Gastroesophageal sphincter (tissue), 4 donors: ENCODE measurements around the gene AFF3. TPM values are rescaled to one million over a fixed set of nuclear protein-coding genes. Genes with fewer than 3 reads are reported as not detected.

Experiments used
- ATAC-seq: fragments of 150-250 bp; one replicate; pipeline ENCODE4 v1.9.1; 2016; ENCODE audit warnings: mild to moderate bottlenecking, moderate library complexity
- H3K27ac ChIP-seq, 4 donors: fragments of 200-600 bp; sonication (generic) in 3 of 4; 1 replicate in 3 of 4; 2 replicates in 1 of 4; pipeline ENCODE4 v1.5.1; 2016 to 2019
- H3K27me3 ChIP-seq: fragments of 200-600 bp; sonication (generic); one replicate; pipeline ENCODE4 v1.5.1; 2019
- H3K36me3 ChIP-seq, 2 donors: fragments of 200-600 bp; sonication (generic); one replicate each; pipeline ENCODE4 v1.5.1; 2019; ENCODE audit warnings: control low read depth in 1 of 2
- H3K4me1 ChIP-seq, 3 donors: fragments of 200-600 bp; sonication (generic); 1 replicate in 2 of 3; 2 replicates in 1 of 3; pipeline ENCODE4 v1.5.1; 2016 to 2019; ENCODE audit warnings: control low read depth in 2 of 3
- H3K4me3 ChIP-seq, 2 donors: fragments of 200-600 bp; sonication (generic); one replicate each; pipeline ENCODE4 v1.5.1; 2019; ENCODE audit warnings: mild to moderate bottlenecking in 1 of 2, moderate library complexity in 1 of 2
- H3K9me3 ChIP-seq, 3 donors: fragments of 200-600 bp; sonication (generic); one replicate each; pipeline ENCODE4 v1.5.1; 2017 to 2019; ENCODE audit warnings: control low read depth in 2 of 3
- EP300 ChIP-seq: sonication (generic); formaldehyde crosslinking; IDR thresholded peaks from one replicate; pipeline ENCODE4 v1.6.1; 2017; ENCODE audit warnings: antibody characterized with exemption, mild to moderate bottlenecking
- POLR2A ChIP-seq, 2 donors: fragments of 450-650 bp; IDR thresholded peaks; one replicate each; pipeline ENCODE4 v1.6.1; 2017; ENCODE audit warnings: antibody characterized with exemption in 2 of 2, mild to moderate bottlenecking in 2 of 2, moderate library complexity in 1 of 2
- POLR2AphosphoS5 ChIP-seq: sonication (generic); formaldehyde crosslinking; IDR thresholded peaks from one replicate; pipeline ENCODE4 v1.6.1; 2017; ENCODE audit warnings: antibody characterized with exemption
- WGBS, 2 donors: methylation state at CpG; one replicate each; pipeline ENCODE4 v1.1.5; 2018; ENCODE audit warnings: low coverage in 1 of 2; 5-methylcytosine and 5-hydroxymethylcytosine counted together
- total RNA-seq, 4 donors: library from RNA; depleted of rRNA; stranded (reverse); fragments of >200 nt; gene quantifications; one replicate each; pipeline ENCODE4 v1.1.0, GENCODE V29; 2016
- TF ChIP-seq, protein P1 (sequence below), 4 experiments: fragments of 200-600 bp in 2 of 4; fragments of 450-650 bp in 2 of 4; sonication (generic) in 1 of 4; IDR thresholded peaks; one replicate each; pipeline ENCODE4 v1.5.1; 2017 to 2019; ENCODE audit warnings: antibody characterized with exemption in 4 of 4, mild to moderate bottlenecking in 2 of 4, moderate library complexity in 2 of 4

The AFF3 gene
- total RNA-seq, 4 donors from 2014 or later: 15.4 to 74.8 (median 37.7) TPM

- no peaks in the 10 kb centered on the region for H3K4me1 ChIP-seq
- H3K27ac ChIP-seq: no peak overlapping the region
- no peak overlapping the region for H3K4me3 ChIP-seq
- H3K9me3 ChIP-seq: no peaks in the 10 kb centered on the region
- H3K36me3 ChIP-seq: no peaks in the 10 kb centered on the region
- H3K27me3 ChIP-seq: no peaks in the 10 kb centered on the region
- WGBS, 2 donors: 89 to 95% methylated on average over 2 of the region's 2 CpGs
- TF ChIP-seq POLR2AphosphoS5 (no peak), EP300 (no peak), POLR2A (IDR thresholded peaks at IDR 0.05) (no peak)
- TF ChIP-seq, protein P1, sequence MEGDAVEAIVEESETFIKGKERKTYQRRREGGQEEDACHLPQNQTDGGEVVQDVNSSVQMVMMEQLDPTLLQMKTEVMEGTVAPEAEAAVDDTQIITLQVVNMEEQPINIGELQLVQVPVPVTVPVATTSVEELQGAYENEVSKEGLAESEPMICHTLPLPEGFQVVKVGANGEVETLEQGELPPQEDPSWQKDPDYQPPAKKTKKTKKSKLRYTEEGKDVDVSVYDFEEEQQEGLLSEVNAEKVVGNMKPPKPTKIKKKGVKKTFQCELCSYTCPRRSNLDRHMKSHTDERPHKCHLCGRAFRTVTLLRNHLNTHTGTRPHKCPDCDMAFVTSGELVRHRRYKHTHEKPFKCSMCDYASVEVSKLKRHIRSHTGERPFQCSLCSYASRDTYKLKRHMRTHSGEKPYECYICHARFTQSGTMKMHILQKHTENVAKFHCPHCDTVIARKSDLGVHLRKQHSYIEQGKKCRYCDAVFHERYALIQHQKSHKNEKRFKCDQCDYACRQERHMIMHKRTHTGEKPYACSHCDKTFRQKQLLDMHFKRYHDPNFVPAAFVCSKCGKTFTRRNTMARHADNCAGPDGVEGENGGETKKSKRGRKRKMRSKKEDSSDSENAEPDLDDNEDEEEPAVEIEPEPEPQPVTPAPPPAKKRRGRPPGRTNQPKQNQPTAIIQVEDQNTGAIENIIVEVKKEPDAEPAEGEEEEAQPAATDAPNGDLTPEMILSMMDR (IDR thresholded peaks at IDR 0.05): no peak
- ATAC-seq: no peak
Observed at GRCh38 chr2:99852956-99853355, 289.4 kb downstream of the AFF3 start.

GRCh38 chr2:99852376-99852934 is 289.9 kb downstream of the AFF3 start:
- 87 to 95% methylated on average over 6 of the region's 6 CpGs for WGBS, 2 donors
- no peak for ATAC-seq
- no peak overlapping the region for H3K4me3 ChIP-seq
- H3K27ac ChIP-seq: no peak overlapping the region
- H3K27me3 ChIP-seq: no peaks in the 10 kb centered on the region
- no peaks in the 10 kb centered on the region for H3K9me3 ChIP-seq
- no peaks in the 10 kb centered on the region for H3K36me3 ChIP-seq
- TF ChIP-seq, protein P1 (IDR thresholded peaks at IDR 0.05): no peak
- TF ChIP-seq POLR2AphosphoS5 (no peak), EP300 (no peak), POLR2A (IDR thresholded peaks at IDR 0.05) (no peak)
- no peaks in the 10 kb centered on the region for H3K4me1 ChIP-seq

GRCh38 chr2:99851811-99852210 is 290.6 kb downstream of the AFF3 start:
- WGBS, 2 donors: 93 to 100% methylated on average over 3 to 4 of the region's 4 CpGs
- no peak overlapping the region for H3K27ac ChIP-seq
- no peaks in the 10 kb centered on the region for H3K27me3 ChIP-seq
- H3K4me1 ChIP-seq: no peaks in the 10 kb centered on the region
- no peak for ATAC-seq
- TF ChIP-seq POLR2AphosphoS5 (no peak), EP300 (no peak), POLR2A (IDR thresholded peaks at IDR 0.05) (no peak)
- TF ChIP-seq, protein P1 (IDR thresholded peaks at IDR 0.05): no peak
- H3K9me3 ChIP-seq: no peaks in the 10 kb centered on the region
- H3K36me3 ChIP-seq: no peaks in the 10 kb centered on the region
- no peak overlapping the region for H3K4me3 ChIP-seq

DNA sequence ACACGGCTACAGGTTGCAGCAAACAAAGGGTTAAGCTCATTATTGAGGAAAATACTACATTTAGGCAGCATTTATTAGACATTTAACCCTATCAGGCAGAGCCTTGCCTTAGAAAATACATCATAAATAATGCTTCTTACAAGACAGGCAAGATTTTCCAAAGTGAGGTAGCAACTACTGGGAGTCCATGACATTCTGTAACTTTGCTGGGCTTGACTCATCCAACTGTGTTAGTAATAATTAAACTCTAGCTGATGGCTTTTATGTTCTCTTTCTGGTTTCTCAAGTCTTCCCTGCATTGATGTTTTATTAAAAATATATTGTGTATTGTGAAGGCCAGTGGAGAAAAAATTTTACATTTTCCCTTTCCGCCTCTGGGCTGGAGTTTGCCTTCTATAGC is 291.3 kb downstream of the AFF3 start:
- TF ChIP-seq EP300 (no peak), POLR2AphosphoS5 (no peak), POLR2A (IDR thresholded peaks at IDR 0.05) (no peak)
- TF ChIP-seq, protein P1 (IDR thresholded peaks at IDR 0.05): no peak
- H3K4me3 ChIP-seq: no peak overlapping the region
- no peaks in the 10 kb centered on the region for H3K4me1 ChIP-seq
- no peaks in the 10 kb centered on the region for H3K36me3 ChIP-seq
- no peak for ATAC-seq
- 87 to 89% methylated on average over 2 of the region's 2 CpGs for WGBS, 2 donors
- H3K9me3 ChIP-seq: no peaks in the 10 kb centered on the region
- no peak overlapping the region for H3K27ac ChIP-seq
- H3K27me3 ChIP-seq: no peaks in the 10 kb centered on the region

DNA sequence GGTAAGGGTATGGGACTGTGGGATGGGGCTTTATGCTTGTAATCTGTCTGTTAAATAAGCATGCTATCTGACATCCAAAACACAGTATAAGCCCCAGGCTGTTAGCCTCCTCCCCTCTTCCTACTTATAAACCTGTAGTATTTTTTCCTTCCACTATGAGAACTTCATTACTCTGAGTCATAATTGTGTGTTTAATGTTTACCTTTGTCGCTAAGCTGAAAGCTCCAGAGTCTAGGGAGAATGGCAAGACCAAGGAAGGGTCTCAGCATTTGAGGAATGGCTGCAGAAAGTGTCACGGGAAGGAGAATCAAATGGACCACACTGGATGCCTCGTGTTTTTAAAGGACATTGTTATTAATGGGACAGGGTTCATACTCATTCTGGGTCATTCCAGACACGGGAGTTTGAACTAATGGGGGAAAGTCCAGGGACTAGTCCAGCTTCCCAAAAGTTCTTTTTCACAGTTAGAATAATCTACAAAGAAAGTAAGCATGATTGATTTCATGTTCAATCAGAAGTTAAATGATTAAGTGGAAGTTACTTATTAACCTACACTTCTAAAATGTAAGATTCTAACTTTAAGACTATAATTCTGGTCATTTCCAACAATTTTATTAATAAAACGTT is 292.2 kb downstream of the AFF3 start:
- H3K4me1 ChIP-seq: no peaks in the 10 kb centered on the region
- no peak overlapping the region for H3K27ac ChIP-seq
- H3K4me3 ChIP-seq: no peak overlapping the region
- no peaks in the 10 kb centered on the region for H3K9me3 ChIP-seq
- whole genome bisulfite sequencing, 2 donors: 69 to 70% methylated on average over 3 to 4 of the region's 5 CpGs
- no peaks in the 10 kb centered on the region for H3K27me3 ChIP-seq
- H3K36me3 ChIP-seq: no peaks in the 10 kb centered on the region
- ATAC-seq: no peak
- no peak for TF ChIP-seq POLR2A (IDR thresholded peaks at IDR 0.05)
- TF ChIP-seq EP300: no peak
- TF ChIP-seq, protein P1 (IDR thresholded peaks at IDR 0.05): no peak
- TF ChIP-seq POLR2AphosphoS5: no peak
